ENCODE results near the gene HLA-C. TPM values are rescaled to one million over a fixed set of nuclear protein-coding genes. Genes with fewer than 3 reads are reported as not detected.

The HLA-C gene
- total RNA-seq (122 and 132 TPM in 2 replicates), polyA plus RNA-seq (72.6 and 72.7 TPM in 2 replicates)

GRCh38 chr6:31271641-31272357 lies at the start of gene HLA-C:
Gene HLA-C (minus strand): TSS chr6:31272092. CDS start chr6:31272071, 21 bp downstream.
- peak within 1 kb of the TSS; percentile 56 for H3K4me3 ChIP-seq
- H3K27ac ChIP-seq = no peak within 1 kb of the TSS
- H3K27me3 ChIP-seq = peaks cover 15% of the 10 kb centered on the region
- no peaks in the 10 kb centered on the region for H3K9me3 ChIP-seq (ENCODE audit: low read depth)
- peak; percentile 93 to 95 for DNase-seq (ENCODE audit: low read depth in 1 of 2, low spot score in 1 of 2)
- peak; percentile 12 for TF ChIP-seq CTCF (IDR thresholded peaks at IDR 0.05; ENCODE audit: low read depth, low read length)
- no peaks in the 10 kb centered on the region for H3K36me3 ChIP-seq
- H3K4me1 ChIP-seq (ENCODE audit: low read depth) = no peaks in the 10 kb centered on the region

GRCh38 chr6:31321005-31321707 lies 49.3 kb upstream of the HLA-C start:
- H3K27me3 ChIP-seq = no peaks in the 10 kb centered on the region
- DNase-seq (ENCODE audit: low read depth in 1 of 2, low spot score in 1 of 2) = no peak
- TF ChIP-seq CTCF (IDR thresholded peaks at IDR 0.05; ENCODE audit: low read depth, low read length) = no peak
- H3K27ac ChIP-seq = no peak overlapping the region
- H3K4me1 ChIP-seq (ENCODE audit: low read depth) = no peaks in the 10 kb centered on the region
- no peaks in the 10 kb centered on the region for H3K36me3 ChIP-seq
- no peak overlapping the region for H3K4me3 ChIP-seq
- no peaks in the 10 kb centered on the region for H3K9me3 ChIP-seq (ENCODE audit: low read depth)

- Histone ChIP-seq H3K36me3 (no peaks in the 10 kb centered on the region), H3K4me3 (no peak overlapping the region), H3K27ac (no peak overlapping the region), H3K4me1 (ENCODE audit: low read depth) (no peaks in the 10 kb centered on the region), H3K9me3 (ENCODE audit: low read depth) (no peaks in the 10 kb centered on the region), H3K27me3 (peaks cover 9% of the 10 kb centered on the region)
- no peak for TF ChIP-seq CTCF (IDR thresholded peaks at IDR 0.05; ENCODE audit: low read depth, low read length)
- no peak for DNase-seq (ENCODE audit: low read depth in 1 of 2, low spot score in 1 of 2)
Observed at GRCh38 chr6:31317036-31317435, 45.1 kb upstream of the HLA-C start.

- Histone ChIP-seq H3K4me1 (ENCODE audit: low read depth) (no peaks in the 10 kb centered on the region), H3K36me3 (no peaks in the 10 kb centered on the region), H3K27me3 (peaks cover 53% of the 10 kb centered on the region), H3K9me3 (ENCODE audit: low read depth) (no peaks in the 10 kb centered on the region), H3K27ac (no peak overlapping the region), H3K4me3 (no peak overlapping the region)
- no peak for TF ChIP-seq CTCF (IDR thresholded peaks at IDR 0.05; ENCODE audit: low read depth, low read length)
- no peak for DNase-seq (ENCODE audit: low read depth in 1 of 2, low spot score in 1 of 2)
Observed at GRCh38 chr6:31309641-31310040, 37.7 kb upstream of the HLA-C start.

- no peak for TF ChIP-seq CTCF (IDR thresholded peaks at IDR 0.05; ENCODE audit: low read depth, low read length)
- no peaks in the 10 kb centered on the region for H3K36me3 ChIP-seq
- H3K4me1 ChIP-seq (ENCODE audit: low read depth) = no peaks in the 10 kb centered on the region
- H3K27ac ChIP-seq = no peak overlapping the region
- no peak overlapping the region for H3K4me3 ChIP-seq
- H3K9me3 ChIP-seq (ENCODE audit: low read depth) = no peaks in the 10 kb centered on the region
- no peak for DNase-seq (ENCODE audit: low read depth in 1 of 2, low spot score in 1 of 2)
- peaks cover 48% of the 10 kb centered on the region for H3K27me3 ChIP-seq
Observed at GRCh38 chr6:31308845-31309175, 36.9 kb upstream of the HLA-C start.

Data from cardiac muscle cell (in vitro differentiated cells and primary cell).